Right ventricle myocardium inferior (tissue), 1 donor: Measurements from ENCODE around the gene TMEM181. TPM values are rescaled to one million over a fixed set of nuclear protein-coding genes. Genes with fewer than 3 reads are reported as not detected.

Experiments
- ATAC-seq: fragments of 200-7000 bp; cut with Tn5 transposase; one replicate; pipeline ENCODE4 v1.9.1; 2020; ENCODE audit warnings: mild to moderate bottlenecking, moderate library complexity
- DNase-seq: peaks from one replicate; pipeline ENCODE4 v3.0.0; 2021; ENCODE audit errors: missing footprints
- intact Hi-C: fragments of 100-400 bp; cut with DNase I; formaldehyde crosslinking; loops from one replicate; pipeline ENCODE4 v1.11.0; 2022
- total RNA-seq: library from RNA; stranded (reverse); fragmentation: NEBNext Ultra II Directional; extraction: Animal tissue kit (Norgen Biotek cat#: 25700); gene quantifications from one replicate; pipeline ENCODE4 v1.2.1, GENCODE V29; 2021
- donor health status: DM: no; HTN: yes; CAD: no; lungs with severe emphysema.

The TMEM181 gene
- total RNA-seq, 1 donor from 2014 or later = 10.1 TPM

DNA sequence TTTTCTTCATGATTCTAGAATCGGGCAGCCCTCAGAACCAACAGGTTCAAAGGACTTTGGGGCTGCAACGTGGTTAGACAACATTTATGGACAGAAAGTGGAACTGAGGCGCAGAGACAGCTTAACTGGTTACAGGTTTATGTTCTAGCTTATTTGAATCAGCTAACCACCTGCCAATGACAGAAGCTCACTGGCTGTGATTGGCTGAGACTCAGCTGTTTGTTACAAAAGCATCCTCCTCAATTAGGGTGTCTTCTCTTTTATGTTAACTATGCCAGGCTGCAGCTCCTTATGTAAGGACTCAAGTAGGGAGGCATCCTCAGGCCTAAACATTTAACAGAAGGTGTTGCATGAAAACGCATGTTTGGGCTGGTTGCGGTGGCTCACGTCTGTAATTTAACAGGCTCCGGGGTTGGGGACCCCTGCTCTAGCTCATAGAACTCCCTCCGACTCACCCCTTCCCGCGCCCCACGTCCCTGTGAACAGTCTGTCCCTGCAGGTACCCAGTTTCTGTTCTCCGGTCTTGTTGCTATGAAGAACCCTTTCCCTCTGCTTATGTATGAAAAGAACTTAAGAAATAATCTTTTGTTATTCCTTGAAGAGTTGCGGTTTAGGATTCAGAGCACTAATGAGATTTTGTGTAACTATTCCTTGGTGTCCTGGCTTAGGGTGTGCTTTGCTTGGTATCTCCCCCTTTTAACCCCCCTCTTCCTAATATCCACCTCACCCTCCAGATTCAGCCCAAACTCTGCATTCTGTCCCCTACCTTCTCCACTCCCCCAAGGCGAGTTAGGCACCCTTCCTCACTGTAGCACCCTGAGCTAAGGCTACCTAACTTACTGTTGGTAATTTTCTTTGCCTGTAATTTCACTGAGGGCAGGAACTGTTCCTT lies 1.2 kb upstream of the TMEM181 start:
- ATAC-seq (no peak), DNase-seq (no peak)
- intact Hi-C loops = no loop called here

DNA sequence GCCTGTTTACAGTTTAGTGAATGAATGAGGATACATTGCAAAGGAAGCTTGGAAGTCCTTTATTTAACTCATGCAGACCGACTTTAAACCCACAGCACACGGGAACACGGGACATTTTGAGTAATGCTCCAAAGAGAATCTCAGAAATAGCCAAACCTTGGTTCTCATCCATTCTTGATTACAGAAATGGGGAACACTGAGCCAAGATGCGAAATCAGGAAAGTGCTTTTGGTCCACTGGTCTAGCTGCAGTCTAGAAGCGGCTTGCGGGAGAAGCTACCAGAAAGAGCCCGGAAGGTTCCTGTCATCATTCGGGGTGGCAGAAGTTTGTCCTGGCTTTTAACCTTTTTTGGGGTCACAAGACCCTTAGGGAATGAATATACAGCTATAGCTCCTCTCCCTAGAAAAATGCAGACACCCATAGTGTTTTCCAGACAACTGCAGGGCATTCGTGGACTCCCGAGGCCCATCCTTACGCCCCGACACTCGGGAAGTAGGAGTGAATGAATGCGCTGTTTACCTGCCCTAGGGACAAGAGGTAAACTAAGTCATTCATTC lies 475 bp upstream of the TMEM181 start:
- ATAC-seq = no peak

DNA sequence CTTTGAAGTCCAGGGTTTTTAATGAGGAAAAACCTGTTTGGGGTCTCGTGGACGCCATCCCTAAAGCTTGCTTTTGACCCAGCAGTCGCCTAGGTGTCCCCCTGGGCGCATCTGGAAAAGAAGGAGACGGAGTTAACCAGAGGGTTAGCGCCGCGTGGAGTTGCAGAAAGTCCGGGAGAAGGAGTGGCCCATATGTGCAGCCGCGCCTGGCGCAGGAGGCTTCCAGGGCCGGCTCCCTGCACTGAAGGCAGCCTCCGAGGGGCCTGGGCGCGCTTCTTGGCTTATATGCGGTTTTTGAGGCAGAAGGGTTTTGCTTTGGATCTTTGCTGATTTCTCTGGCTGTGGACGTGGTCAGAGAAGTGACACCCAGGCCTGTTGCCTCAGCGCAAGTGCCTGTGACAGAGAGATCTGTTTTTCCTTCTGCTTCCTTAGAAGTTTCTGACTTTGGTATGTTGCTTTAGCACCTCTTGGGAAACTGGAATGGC lies 987 bp downstream of the TMEM181 start:
- DNase-seq (no peak), ATAC-seq (no peak)
- intact Hi-C loops = no loop called here

More for the DNA sequence above, 475 bp upstream of the TMEM181 start:
- intact Hi-C loops = no loop called here
- DNase-seq = no peak

DNA sequence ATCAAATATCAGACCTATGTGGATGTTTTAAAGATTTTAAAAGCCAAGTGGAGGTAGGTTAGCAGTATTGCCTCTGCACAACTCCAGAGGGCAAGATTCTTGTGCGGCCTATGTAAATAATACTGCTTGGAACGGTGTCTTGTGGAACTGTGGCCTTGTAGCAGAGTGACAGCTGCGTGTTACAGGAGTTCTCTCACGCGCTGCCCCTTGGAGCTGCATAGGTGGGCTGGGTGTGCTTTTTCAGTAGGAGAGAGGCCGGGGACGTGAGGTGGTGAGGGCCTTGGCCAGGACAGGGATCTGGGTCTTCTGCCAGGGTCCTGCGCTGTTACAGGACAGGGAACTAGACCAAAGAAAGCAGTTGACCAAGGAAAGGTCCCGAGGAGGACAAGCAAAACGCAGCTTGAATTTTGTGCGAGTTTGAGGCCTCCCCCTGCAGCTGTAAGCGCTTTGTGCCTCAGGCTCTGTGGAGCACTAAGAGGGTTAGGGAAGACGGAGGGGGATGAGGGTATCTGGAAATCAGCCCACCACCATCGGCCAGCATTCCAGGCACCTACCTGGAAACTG lies 1.5 kb downstream of the TMEM181 start:
- DNase-seq (no peak), ATAC-seq (no peak)
- intact Hi-C loops = no loop called here

DNA sequence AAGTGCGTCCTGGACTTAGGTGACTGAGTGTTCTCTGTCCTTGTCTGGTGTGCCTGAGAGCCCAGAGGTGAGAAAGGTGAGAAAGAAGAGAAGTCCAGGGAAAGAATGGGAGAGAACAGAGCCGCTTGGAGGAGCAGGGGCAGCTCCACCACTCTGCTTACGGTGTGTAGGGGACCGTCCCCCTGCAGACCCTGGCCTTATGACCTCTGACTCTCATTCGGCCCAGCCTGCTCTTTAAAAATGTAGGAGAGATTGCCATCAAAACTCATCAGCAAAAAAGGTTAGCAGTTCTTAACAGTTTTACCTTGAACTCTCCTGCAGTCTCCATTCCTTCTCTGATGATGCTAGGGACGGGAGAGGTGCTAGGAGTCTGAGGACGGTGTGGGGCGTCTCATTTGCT lies 2.0 kb downstream of the TMEM181 start:
- intact Hi-C loops = no loop called here
- ATAC-seq (no peak), DNase-seq (no peak)

DNA sequence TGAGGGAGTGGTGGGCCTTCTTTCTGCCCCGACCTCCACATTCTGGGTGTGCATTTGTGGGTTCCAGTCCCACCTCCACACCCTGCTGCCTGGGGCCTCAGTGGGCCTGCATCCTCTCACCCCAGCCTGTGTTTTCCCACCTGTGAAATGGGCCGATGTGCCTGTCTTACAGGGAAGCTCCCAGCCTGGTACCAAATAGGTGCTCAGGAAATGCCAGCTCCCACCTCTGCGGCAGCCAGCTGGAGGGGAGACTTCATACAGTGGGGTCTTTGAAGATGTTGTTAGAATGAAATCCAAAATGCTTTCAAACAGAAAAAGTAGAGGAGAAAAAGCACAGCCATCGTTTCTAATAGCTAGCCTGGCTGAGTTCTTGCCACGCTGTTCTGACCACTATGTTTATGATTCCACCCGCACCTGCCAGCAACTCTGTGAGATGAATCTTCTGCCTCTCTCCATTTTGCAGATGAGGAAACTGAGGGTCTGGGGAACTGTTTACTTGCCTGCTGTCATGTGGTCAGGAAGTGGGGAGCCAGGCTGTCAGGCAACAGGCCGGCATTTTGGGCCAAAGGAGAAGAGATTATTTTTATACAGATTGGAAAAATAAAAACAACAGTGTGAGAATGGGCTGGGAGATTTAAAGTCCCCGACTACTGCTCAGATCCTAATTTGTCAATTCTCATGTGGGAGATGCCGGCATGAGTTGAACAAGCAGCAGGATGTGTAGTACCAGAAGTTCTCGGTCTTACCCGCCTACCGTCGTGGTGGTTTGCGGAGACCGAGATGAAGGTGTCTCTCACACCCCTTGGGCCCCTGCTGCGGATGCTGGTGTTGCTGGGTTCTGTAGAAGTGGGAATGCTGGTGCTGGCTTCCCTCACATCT lies 4.6 kb downstream of the TMEM181 start:
- ATAC-seq (no peak), DNase-seq (no peak)
- intact Hi-C loops = no loop called here

DNA sequence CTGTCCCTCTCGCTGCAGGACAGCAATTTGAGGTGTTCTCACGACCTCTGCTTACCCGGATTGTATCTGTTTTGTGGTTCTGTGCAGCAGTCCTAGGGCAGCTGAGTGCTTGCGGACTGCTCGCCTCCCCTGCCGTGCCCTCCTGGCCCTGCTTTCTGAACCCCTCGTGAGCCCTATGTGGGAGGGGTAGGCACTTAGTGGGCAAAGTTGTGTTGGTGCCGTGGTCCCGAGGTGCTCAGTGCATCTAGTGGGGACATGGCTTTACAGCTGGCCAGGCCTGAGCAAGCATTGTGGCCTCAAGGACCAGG lies 5.2 kb downstream of the TMEM181 start:
- ATAC-seq = no peak
- no peak for DNase-seq
- intact Hi-C loops = no loop called here

DNA sequence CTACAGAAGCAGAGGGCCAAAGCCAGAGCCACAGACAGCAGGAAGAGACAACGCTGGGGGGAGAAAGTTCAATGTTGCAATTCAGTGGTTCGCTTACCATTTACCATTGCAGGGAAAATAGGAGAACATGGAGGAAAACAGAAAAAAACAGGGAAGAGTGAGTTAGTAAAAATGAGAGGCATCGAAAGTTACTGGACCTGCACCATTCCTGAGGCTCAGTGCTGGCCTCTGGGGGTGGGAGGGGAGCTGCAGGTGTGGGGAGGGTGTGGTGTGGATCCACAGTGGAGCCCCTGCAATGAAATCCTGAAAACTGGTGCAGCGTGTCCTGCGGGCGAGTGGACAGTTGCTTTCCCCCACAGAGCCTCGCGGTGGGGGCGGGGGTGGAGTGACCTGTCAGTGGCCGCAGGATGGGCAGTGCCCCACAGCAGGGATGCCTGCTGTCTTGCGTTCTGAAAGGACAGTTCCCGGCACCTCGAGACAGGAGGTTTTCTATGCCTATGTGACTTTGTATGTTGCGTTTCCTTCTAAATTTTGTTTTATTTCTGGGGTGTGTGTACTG lies 5.7 kb downstream of the TMEM181 start:
- ATAC-seq = no peak

DNA sequence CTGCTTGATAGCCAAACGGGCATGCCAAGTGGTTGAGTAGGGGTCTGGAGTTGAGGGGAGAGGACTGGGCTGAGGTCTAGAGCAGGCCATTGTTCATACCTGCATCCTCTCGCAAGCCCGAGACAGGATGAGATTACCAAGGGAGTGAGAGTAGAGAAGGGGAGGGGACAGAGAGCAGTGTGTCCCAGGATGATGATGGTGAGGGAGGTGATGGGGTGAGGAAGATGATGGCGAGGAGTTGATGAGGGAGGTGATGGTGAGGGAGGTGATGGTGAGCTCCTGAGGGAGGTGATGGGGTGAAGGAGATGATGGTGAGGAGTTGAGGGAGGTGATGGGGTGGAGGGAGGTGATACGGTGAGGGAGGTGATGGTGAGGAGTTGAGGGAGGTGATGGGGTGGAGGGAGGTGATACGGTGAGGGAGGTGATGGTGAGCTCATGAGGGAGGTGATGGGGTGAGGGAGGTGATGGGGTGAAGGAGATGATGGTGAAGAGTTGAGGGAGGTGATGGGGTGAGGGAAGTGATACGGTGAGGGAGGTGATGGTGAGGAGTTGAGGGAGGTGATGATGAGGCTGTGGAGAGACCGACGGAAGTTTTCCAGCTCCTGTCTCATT lies 6.4 kb downstream of the TMEM181 start:
- no peak for ATAC-seq
- intact Hi-C loops = no loop called here
- no peak for DNase-seq

More for the DNA sequence above, 5.7 kb downstream of the TMEM181 start:
- no peak for DNase-seq
- intact Hi-C loops = no loop called here

DNA sequence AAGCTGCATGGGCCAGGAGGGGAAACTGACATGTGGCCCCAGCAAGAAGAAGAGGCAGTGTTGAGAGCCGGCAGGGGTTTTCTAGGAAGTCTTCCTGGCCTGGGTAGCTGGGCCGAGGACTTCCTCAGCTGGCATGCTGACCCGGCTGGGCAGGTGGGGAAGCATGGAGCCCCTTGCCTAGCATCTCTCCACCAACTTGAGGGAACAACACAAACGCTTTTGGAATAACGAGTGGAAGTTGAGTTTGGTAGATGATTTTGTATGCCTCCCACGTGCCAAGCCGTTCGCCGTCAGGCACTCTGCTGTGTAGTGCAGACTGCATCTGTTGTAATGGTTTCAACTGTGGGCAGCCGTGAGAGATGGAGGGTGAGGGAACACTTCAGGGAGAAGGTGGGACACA lies 7.3 kb downstream of the TMEM181 start:
- ATAC-seq = no peak
- intact Hi-C loops = no loop called here
- no peak for DNase-seq

DNA sequence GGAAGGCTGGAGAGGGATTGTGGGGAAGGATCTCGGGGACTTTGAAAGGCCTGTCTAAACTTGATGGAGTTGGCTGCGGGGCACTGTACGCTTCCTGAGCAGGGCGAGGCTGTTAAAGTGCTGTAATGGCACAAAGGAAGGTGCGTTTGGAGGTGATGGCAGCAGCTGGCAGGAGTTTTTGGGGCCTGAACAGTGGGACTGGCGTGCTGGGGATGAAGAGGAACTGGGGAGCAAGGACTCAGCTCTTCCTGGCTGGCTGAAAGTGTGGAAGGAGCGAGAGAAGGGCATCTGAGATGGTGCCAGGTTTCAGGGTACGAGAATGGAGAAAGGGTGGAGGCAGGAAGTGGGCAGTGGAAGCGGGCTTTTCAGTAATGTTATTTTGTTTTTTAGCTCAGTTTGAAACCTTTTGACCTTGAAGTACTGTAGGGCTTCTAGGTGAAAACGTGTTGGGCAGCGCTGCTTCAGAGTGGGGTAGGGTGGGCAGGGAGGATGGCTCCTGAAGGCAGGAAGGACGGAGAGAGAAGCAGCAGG lies 8.0 kb downstream of the TMEM181 start:
- ATAC-seq (no peak), DNase-seq (no peak)
- intact Hi-C loops = no loop called here

DNA sequence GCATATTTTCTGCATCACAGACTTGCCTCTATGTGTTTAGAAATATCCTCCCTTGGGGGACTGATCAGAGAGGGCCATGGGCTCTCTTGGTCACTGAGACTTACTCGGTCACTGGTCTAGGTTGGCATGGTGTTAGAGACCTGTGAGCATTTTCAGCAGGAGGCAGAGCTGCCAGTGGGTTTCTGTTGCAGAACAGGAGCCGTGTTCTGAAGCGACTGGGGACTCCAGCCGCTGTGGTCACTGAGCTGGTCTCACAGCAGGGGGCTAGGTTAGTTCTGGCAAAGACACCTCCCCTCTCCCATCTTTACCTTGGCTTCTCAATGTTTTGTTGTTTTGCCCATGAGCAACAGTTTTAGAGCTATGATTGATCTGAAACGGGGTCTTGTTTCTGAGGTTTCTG lies 8.7 kb downstream of the TMEM181 start:
- intact Hi-C loops = no loop called here
- ATAC-seq = no peak
- DNase-seq = no peak

DNA sequence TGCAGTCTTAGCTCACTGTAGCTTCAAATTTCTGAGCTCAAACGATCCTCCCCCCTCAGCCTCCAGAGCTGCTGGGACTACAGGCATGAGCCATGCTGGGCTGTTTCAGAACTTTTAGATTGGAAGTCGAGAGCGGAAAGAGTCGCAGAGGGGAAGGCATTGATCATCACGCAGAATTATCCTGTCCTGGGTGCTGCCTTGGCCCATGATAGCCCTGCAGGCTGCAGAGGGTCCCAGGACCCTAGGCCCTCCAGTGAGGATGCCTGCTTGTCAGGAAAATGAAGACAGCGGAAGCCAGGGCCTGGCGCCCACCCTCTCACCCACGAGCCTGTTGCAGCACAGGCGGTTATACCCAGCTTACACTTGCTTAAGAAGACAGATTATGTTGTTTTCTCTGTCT lies 9.1 kb downstream of the TMEM181 start:
- intact Hi-C loops = no loop called here
- ATAC-seq (no peak), DNase-seq (no peak)

DNA sequence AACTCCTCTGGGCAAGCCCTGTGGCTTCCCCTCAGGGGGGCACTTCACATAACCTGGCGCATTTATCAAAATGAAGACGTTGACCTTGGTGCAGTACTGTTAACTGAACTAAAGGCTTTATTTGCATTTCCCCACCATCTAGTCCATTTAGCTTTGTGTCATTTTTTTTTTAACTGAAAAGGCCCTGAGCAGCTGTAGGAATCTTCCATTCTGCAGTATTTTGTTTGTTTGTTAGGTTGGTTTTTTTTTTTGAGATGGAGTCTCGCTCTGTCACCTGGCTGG lies 10.7 kb downstream of the TMEM181 start:
- DNase-seq = no peak
- no peak for ATAC-seq
- intact Hi-C loops = no loop called here

DNA sequence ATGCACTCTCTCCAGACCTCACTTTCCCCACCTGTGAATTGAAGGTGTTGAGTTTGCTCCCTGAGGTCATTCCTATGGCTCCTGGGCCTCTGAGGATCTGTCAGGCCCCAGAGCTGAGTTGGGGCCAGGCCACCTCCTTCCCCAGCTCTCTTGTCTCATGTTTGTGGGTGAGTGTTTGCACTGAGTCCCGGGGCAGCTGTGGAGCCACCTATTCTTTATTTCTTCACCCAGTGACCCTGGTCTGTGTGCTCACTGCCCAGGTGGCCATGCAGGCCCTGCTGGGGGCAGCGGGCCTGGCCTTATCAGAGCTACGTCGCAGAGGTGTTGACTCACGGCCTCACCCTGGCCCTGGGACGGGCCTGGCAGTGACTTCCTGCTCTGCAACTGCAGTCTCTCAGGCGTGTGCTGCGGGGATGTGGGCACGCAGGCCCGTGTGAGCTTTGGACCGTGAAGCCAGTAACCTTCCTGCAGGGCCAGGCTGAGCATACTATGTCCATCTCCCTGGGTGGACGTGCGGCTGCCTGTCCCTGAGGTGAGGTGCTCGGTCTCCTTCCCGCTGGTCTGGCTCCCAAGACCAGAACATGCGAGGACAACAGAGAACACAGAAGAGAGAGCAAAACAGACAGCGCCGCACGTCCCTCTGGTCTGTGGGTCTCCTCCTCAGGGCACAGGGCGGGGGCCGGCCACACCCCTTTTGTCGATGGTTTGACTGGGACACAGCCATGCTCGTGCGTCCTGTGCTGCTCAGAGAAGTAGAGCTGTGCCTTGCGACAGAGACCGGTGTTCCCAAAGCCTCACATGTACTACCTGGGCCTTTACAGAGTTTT lies 12.1 kb downstream of the TMEM181 start:
- ATAC-seq = peak; percentile 27
- no peak for DNase-seq
- intact Hi-C loops = no loop called here

DNA sequence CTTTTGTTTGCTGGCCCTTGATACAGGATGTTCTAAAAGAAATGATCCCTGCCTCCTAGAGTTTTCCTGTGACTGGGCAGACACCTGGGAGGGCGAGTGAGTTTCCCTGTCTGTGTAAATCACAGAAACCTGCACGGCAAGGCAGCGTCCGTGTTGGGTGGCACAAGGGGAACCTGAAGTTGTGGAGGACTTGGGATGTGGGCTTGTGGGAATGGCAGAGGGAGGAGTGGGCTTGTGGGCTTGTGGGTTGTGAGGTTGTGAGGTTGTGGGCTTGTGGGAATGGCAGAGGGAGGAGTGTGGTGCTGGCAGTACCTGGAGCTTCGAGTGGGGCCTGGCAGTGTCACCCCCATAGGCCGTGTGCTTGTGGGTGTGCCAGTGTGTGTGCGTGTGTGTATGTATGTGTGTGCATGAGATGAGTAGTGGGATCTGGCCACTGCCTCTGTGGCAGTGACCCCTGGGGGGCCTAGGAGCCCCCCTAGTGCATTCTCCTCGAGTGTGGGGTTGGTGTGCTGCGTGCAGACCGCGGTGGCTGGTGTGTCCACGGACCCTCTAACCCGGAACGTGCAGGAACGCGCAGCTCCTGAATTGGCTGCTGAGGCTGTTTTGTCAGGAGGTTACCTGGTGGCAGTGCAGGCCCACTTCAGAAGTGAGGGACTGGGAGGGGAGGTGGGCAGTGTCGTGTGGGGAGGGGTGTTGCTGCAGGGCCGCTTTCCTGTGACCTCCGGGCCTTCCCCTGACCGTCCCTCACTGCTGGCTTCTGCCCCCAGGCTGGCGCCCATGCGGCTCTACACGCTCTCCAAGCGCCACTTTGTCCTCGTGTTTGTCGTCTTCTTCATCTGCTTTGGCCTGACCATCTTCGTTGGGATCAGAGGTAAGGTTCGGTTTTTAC lies 13.0 kb downstream of the TMEM181 start:
- ATAC-seq = no peak
- intact Hi-C loops = no loop called here
- DNase-seq = no peak

DNA sequence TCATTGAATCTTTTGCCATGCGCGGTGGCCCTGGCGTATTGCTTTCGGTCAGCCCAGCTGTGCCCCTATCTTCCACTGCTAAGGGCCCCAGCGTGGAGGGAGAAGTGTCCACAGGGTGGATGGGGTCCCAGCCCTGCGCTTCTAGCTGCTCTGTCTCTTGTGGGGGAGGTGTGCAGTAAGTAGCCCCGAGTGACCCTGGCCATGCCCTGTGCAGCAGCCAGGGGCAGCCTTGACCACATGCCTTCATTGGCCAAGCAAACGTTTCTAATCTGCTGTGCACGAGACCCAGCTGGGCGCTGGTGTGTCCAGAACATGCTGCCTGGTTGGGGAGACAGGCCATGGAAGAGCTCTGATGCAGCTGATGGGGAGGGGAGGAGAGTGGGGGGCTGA lies 13.6 kb downstream of the TMEM181 start:
- no peak for ATAC-seq
- no peak for DNase-seq
- intact Hi-C loops = no loop called here
